Measurements from ENCODE around the gene LGALS3. TPM values are rescaled to one million over a fixed set of nuclear protein-coding genes. Genes with fewer than 3 reads are reported as not detected.

Gene LGALS3
- total RNA-seq, 4 donors from 2014 or later, result 448 to 713 (median 594) TPM

GRCh38 chr14:55099756-55100155 is 29.3 kb upstream of the LGALS3 start:
- DNase-seq (ENCODE audit: low spot score in 2 of 2), result peak in 1 of 2 donors; percentile 1
- peak overlapping the region; percentile 96 for H3K27ac ChIP-seq
- WGBS, result 17% methylated on average over 2 of the region's 2 CpGs

DNA sequence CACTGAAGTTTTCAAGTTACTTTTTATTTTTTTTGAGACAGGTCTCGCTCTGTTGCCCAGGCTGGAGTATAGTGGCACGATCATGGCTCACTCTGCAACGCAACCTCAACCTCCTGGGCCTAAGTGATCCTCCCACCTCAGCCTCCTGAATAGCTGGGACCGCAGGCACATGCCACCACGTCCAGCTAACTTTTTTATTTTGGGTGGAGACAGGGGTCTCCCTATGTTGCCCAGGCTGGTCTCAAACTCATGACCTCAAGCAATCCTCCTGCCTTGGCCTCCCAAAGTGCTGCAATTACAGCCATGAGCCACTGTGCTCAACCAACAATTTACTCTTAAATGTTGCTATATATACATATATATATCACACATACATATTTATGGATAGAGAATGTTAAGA is 27.4 kb upstream of the LGALS3 start:
- no peak overlapping the region for H3K4me3 ChIP-seq
- no peaks in the 10 kb centered on the region for H3K36me3 ChIP-seq
- H3K4me1 ChIP-seq, result peaks cover 99% of the 10 kb centered on the region
- DNase-seq (ENCODE audit: low spot score in 2 of 2), result peak in 1 of 2 donors; percentile 53
- 81% methylated on average over 5 of the region's 5 CpGs for WGBS
- H3K27me3 ChIP-seq, result no peaks in the 10 kb centered on the region
- H3K9me3 ChIP-seq, result no peaks in the 10 kb centered on the region
- H3K27ac ChIP-seq, result peak overlapping the region; percentile 96
- no peak for TF ChIP-seq POLR2A (IDR thresholded peaks at IDR 0.05)
- no peak for TF ChIP-seq EP300 (IDR thresholded peaks at IDR 0.05)
- TF ChIP-seq, protein P1, sequence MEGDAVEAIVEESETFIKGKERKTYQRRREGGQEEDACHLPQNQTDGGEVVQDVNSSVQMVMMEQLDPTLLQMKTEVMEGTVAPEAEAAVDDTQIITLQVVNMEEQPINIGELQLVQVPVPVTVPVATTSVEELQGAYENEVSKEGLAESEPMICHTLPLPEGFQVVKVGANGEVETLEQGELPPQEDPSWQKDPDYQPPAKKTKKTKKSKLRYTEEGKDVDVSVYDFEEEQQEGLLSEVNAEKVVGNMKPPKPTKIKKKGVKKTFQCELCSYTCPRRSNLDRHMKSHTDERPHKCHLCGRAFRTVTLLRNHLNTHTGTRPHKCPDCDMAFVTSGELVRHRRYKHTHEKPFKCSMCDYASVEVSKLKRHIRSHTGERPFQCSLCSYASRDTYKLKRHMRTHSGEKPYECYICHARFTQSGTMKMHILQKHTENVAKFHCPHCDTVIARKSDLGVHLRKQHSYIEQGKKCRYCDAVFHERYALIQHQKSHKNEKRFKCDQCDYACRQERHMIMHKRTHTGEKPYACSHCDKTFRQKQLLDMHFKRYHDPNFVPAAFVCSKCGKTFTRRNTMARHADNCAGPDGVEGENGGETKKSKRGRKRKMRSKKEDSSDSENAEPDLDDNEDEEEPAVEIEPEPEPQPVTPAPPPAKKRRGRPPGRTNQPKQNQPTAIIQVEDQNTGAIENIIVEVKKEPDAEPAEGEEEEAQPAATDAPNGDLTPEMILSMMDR (IDR thresholded peaks at IDR 0.05), result no peak
- no peak for TF ChIP-seq POLR2AphosphoS5 (IDR thresholded peaks at IDR 0.05)

More at GRCh38 chr14:55099756-55100155, 29.3 kb upstream of the LGALS3 start:
- no peak overlapping the region for H3K4me3 ChIP-seq
- TF ChIP-seq POLR2AphosphoS5 (IDR thresholded peaks at IDR 0.05) (no peak), POLR2A (IDR thresholded peaks at IDR 0.05) (no peak), EP300 (IDR thresholded peaks at IDR 0.05) (no peak)
- TF ChIP-seq, protein P1 (IDR thresholded peaks at IDR 0.05), result no peak
- H3K27me3 ChIP-seq, result no peaks in the 10 kb centered on the region
- no peaks in the 10 kb centered on the region for H3K36me3 ChIP-seq
- no peaks in the 10 kb centered on the region for H3K9me3 ChIP-seq
- peaks cover 83% of the 10 kb centered on the region for H3K4me1 ChIP-seq

DNA sequence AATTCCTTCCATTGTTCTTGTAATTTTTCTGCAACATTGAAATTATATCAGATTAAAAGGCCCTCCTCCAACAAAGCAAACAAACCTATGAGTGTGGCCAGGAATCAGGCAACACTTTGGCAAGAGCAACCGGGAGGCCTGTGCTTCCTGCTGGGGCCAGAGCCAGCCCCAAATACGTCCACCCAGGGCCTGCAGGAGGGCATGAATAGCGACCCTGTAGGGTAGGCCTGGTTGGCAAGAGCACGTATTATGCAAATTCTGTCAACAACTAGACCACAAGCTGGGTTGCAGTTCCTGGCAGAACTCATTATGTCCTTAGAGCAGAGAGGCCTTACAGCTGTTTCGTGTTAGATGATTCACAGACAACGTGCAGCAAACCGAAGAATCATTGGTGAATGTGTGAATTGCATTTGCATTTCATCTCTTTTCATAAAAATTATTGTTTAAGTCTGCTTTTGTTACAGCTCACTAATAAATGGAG is 26.9 kb upstream of the LGALS3 start:
- WGBS, result 4% methylated on average over 7 of the region's 7 CpGs
- Histone ChIP-seq H3K36me3 (no peaks in the 10 kb centered on the region), H3K9me3 (no peaks in the 10 kb centered on the region), H3K27ac (peak overlapping the region; percentile 96), H3K4me3 (peak overlapping the region; percentile 23), H3K4me1 (peaks cover 100% of the 10 kb centered on the region), H3K27me3 (no peaks in the 10 kb centered on the region)
- TF ChIP-seq, protein P1 (IDR thresholded peaks at IDR 0.05), result no peak
- TF ChIP-seq POLR2AphosphoS5 (IDR thresholded peaks at IDR 0.05), result peak; percentile 70 to 97 (median 96)
- peak; percentile 90 to 92 for DNase-seq (ENCODE audit: low spot score in 2 of 2)

DNA sequence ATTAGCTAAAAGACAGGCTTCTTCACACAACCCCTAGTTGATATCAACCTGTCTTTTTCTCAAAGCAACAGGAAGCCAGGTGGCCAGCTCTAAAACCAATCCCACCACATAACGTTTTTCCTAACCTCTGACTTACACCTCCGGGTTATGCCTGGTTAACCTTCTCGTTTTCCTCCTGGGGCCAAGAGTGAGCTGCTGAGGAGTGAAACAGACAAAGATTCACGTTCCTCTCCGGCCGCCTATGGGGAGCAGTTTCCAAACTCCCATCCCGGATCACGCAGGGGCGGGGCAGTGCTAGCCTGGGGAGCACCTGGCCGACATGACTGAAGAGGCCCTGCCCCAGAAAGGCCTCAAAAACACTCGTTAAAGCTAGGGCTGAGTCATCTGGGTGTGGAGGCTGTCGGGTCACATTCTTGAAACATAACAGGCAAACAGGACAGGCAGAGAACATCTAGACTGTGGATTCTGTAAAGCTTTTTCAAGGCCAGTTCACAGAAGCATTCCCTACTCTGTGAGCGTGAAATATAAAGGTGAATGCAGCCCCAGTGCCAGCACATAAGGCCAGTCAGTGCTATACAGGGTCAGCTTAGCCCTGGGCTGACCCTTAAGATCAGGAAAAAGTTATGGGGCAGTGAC is 25.9 kb upstream of the LGALS3 start:
- Histone ChIP-seq H3K4me3 (peak overlapping the region; percentile 23), H3K9me3 (no peaks in the 10 kb centered on the region), H3K36me3 (no peaks in the 10 kb centered on the region), H3K27ac (peak overlapping the region; percentile 96), H3K27me3 (no peaks in the 10 kb centered on the region), H3K4me1 (peaks cover 100% of the 10 kb centered on the region)
- DNase-seq (ENCODE audit: low spot score in 2 of 2), result peak; percentile 94 to 95
- WGBS, result 8% methylated on average over 7 of the region's 13 CpGs
- TF ChIP-seq POLR2A (IDR thresholded peaks at IDR 0.05), result peak in 1 of 2 donors; percentile 69
- no peak for TF ChIP-seq EP300 (IDR thresholded peaks at IDR 0.05)
- TF ChIP-seq POLR2AphosphoS5 (IDR thresholded peaks at IDR 0.05), result peak; percentile 70 to 92 (median 90)
- TF ChIP-seq, protein P1 (IDR thresholded peaks at IDR 0.05), result no peak
